GM18951 (cell line): ENCODE data around the gene BCL6.

Experiments used
- POLR2A ChIP-seq: IDR thresholded peaks from 4 replicates; pipeline ENCODE4 v1.6.1; 2011; ENCODE audit warnings: mild to moderate bottlenecking; ENCODE audit not compliant: insufficient read length, insufficient read depth; ENCODE audit errors: extremely low read depth
- in situ Hi-C: fragments of 300-500 bp; cut with MboI; formaldehyde crosslinking; loops from one replicate; pipeline ENCODE4 v1.12.0; 2022; ENCODE audit warnings: low sequenced_read_pairs, mixed read lengths, inconsistent platforms; ENCODE audit not compliant: unreplicated experiment

BCL6 gene

GRCh38 chr3:187773233-187774184 lies 28.2 kb upstream of the BCL6 start:
- TF ChIP-seq POLR2A = no peak
- in situ Hi-C loops = no loop called here

DNA sequence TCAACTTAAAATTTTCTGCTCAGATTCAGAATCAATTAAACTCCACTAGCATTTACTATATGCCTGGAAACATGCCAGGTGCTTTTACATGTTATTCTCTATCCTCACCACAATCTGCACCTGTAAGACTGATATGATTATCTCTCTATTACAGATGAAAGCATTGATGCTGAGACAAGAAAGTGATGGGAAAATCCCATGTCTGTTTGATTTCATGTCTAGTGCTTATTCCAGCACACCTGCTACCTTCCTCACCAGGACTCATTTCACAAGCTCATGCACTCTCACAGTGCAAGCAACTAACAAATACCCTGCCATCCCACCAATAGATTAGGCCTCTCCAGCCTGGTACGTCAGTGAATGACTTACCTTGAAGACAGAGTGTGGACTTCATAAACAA lies 25.0 kb upstream of the BCL6 start:
- TF ChIP-seq POLR2A = no peak
- in situ Hi-C loops = no loop called here

DNA sequence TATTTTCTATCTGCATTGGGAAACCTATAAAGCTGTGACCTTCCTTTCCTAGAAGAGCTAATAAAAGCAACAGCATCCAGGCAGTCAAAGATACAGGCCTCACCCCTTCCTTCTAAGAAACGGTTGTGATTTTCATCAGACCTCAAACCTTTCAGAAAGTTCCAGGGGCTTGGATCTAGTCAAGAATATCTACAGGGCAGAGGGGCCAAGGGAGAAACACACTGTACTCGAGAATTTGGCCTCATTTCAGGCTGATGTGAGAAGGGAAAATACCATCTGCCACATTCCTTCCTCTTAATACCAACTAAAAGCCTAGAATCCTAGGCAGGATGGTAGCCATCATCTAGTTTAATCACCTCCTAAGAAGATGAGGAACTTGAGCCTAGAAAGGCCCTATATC lies 24.5 kb upstream of the BCL6 start:
- no peak for TF ChIP-seq POLR2A
- in situ Hi-C loops = no loop called here

DNA sequence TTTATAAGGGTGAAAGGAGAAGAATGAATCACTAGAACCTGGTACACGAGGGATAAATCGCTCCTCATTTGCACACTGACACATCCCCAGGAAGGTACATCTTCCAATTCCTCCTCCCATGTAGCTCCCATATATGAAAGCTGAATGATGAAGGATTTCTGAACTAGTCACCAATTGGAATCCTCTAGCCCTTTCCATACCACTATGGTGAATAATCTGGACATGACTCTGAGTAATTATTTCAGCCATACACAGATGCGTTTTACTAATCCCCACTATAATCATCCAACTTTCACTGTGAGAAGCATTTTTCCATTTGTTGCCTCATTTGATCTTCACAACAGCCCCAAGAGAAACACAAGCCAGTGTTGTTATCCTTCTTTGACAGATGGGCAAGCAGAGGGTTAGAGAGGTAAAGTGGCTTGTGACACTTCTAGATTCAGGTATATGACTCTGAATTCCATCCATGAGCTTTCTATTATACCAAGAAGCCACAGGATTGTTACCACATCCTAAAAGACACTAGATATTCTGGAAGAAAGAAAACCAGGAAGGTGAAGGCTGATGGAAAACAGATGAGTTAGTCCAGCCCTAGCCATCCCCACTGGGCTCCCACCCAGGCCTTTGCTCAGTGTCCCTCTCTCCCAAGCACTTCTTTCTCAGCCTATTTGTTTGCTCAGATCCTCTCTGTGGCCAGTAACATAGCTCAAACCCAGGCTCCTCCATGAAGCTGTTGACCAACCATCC lies 22.2 kb upstream of the BCL6 start:
- in situ Hi-C loops = no loop called here
- TF ChIP-seq POLR2A = no peak

DNA sequence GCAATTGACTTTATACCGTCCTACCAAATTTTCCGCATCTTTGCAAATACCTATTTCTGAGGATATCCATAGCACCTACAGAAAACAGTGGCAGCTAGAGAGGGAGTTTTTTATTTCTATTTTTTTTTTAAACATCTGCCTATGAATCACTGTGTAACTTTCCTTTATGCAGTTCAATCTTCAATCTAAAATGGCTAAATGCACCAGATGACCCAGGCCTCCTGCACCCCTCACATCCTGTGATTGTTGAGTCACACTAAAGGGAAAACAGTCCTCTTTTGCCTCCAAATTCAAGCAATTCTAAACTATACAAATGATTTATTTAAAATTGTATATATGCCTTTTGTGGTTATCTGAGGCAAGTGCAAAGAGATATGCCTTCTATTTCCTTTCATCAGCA lies 20.1 kb upstream of the BCL6 start:
- no peak for TF ChIP-seq POLR2A
- in situ Hi-C loops = no loop called here

GRCh38 chr3:187763850-187764648 lies 18.8 kb upstream of the BCL6 start:
- in situ Hi-C loops = no loop called here
- no peak for TF ChIP-seq POLR2A

DNA sequence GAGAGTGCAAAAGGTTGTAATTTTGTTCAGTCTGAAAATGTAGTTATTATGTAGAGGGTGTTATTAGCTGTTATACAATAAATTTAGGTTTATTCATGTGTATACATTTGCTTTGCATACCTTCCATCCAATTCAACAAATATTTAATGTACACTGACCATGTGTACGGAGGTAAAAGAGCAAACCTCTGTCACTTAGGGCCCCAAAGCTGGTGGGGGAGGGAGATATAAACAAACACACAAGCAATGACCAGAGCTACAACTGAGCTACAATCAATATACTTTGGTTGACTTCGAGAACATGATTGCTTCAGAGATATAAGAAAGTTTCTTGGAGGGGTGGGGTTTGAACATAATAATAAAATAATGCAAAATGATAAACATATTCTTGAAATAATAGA lies 17.5 kb upstream of the BCL6 start:
- in situ Hi-C loops = no loop called here
- TF ChIP-seq POLR2A = no peak

- in situ Hi-C loops = no loop called here
- no peak for TF ChIP-seq POLR2A
Observed at GRCh38 chr3:187759601-187760000, 14.3 kb upstream of the BCL6 start.

GRCh38 chr3:187758318-187758955 lies 13.2 kb upstream of the BCL6 start:
- TF ChIP-seq POLR2A = no peak
- in situ Hi-C loops = no loop called here

DNA sequence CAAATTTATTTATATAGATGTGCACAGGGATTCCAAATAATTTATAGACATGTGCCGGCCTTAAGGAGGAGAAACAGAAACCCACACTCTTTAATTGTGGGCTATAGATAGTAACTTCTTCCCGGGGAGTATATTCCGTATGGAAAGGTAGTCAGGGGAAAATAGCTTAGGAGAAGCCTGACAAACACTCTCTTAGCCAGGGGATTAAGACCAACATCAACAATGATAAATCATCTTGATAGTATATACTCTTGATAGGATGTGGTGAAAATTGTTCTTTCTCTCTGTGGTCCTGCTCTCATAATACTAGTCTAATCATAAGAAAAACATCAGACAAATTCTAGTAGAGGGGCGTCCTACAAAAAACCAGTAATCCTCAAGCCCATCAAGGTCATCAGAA lies 8.2 kb upstream of the BCL6 start:
- no peak for TF ChIP-seq POLR2A
- in situ Hi-C loops = no loop called here

GRCh38 chr3:187750513-187751123 lies 5.3 kb upstream of the BCL6 start:
- no peak for TF ChIP-seq POLR2A
- in situ Hi-C loops = no loop called here

- no peak for TF ChIP-seq POLR2A
- in situ Hi-C loops = no loop called here
Observed at GRCh38 chr3:187750006-187750512, 4.8 kb upstream of the BCL6 start.
